ENCODE results near the gene SLC51A.
"Not testable (repeated sequence)": the region's sequence is repeated elsewhere in the genome, so short reads cannot be mapped to it uniquely, and the experiment has no call there.

SLC51A gene

DNA sequence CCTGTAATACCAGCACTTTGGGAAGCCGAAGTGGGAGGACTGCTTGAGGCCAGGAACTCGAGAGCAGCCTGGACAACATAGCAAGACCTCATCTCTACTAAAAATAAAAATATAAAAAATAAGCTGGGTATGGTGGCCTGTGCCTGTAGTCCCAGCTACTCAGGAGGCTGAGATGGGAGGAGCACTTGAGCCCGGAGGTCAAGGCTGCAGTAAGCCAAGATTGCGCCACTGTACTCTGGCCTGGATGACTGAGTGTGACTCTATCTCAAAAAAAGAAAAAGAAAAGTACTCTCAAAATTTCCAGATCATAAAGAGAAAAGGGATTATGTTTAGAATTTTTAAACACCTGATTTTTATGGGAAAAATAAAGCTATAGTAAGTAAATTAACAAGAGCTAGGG lies 24.1 kb downstream of the SLC51A start:
- TF ChIP-seq CTCF (IDR thresholded peaks at IDR 0.05; ENCODE audit: extremely low read depth, insufficient read depth, missing control alignments): no peak
- in situ Hi-C loops (cut with MboI; ENCODE audit: low pct_unique_long_range_greater_than_20kb, low sequenced_read_pairs, unreplicated experiment): no loop called here
- no peak for DNase-seq (ENCODE audit: low spot score)

GRCh38 chr3:196241704-196242103 lies 25.4 kb downstream of the SLC51A start:
- DNase-seq (ENCODE audit: low spot score): no peak
- TF ChIP-seq CTCF (IDR thresholded peaks at IDR 0.05; ENCODE audit: extremely low read depth, insufficient read depth, missing control alignments): no peak
- in situ Hi-C loops (cut with MboI; ENCODE audit: low pct_unique_long_range_greater_than_20kb, low sequenced_read_pairs, unreplicated experiment): no loop called here

GRCh38 chr3:196244166-196244565 lies 27.8 kb downstream of the SLC51A start:
- in situ Hi-C loops (cut with MboI; ENCODE audit: low pct_unique_long_range_greater_than_20kb, low sequenced_read_pairs, unreplicated experiment): not testable (repeated sequence)

GRCh38 chr3:196246612-196247308 lies 30.4 kb downstream of the SLC51A start:
- in situ Hi-C loops (cut with MboI; ENCODE audit: low pct_unique_long_range_greater_than_20kb, low sequenced_read_pairs, unreplicated experiment): no loop called here
- TF ChIP-seq CTCF (IDR thresholded peaks at IDR 0.05; ENCODE audit: extremely low read depth, insufficient read depth, missing control alignments): no peak
- DNase-seq (ENCODE audit: low spot score): no peak

More at GRCh38 chr3:196244166-196244565, 27.8 kb downstream of the SLC51A start:
- DNase-seq (ENCODE audit: low spot score): not testable (repeated sequence)

GRCh38 chr3:196251918-196252317 lies 35.6 kb downstream of the SLC51A start:
- TF ChIP-seq CTCF (IDR thresholded peaks at IDR 0.05; ENCODE audit: extremely low read depth, insufficient read depth, missing control alignments): no peak
- in situ Hi-C loops (cut with MboI; ENCODE audit: low pct_unique_long_range_greater_than_20kb, low sequenced_read_pairs, unreplicated experiment): loop anchor here (25.0 kb wide), 1 partner anchor 235 kb away; no protein-coding TSS in a partner anchor
- DNase-seq (ENCODE audit: low spot score): no peak

GRCh38 chr3:196254376-196255283 lies 38.3 kb downstream of the SLC51A start:
- no peak for DNase-seq (ENCODE audit: low spot score)
- in situ Hi-C loops (cut with MboI; ENCODE audit: low pct_unique_long_range_greater_than_20kb, low sequenced_read_pairs, unreplicated experiment): loop anchor here (25.0 kb wide), 1 partner anchor 233 kb away; no protein-coding TSS in a partner anchor
- TF ChIP-seq CTCF (IDR thresholded peaks at IDR 0.05; ENCODE audit: extremely low read depth, insufficient read depth, missing control alignments): no peak

DNA sequence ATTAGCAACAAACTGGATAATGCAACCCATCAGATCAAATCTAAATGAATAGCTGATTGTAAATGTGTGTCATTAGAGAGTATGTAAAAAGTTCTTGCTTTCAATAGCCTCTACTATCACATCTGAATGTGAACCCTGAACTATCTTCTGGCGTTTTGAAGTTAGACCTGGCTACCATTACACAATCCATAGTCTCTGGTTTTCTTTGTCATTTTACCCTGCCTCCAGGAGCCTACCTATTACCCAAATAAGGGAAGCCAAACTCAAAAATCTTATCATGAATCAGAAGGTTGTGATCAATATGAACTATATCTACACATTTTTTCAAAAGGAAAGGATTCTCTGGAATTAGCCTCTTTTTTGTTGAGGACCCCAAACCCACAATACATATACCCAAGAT lies 39.4 kb downstream of the SLC51A start:
- DNase-seq (ENCODE audit: low spot score): no peak
- in situ Hi-C loops (cut with MboI; ENCODE audit: low pct_unique_long_range_greater_than_20kb, low sequenced_read_pairs, unreplicated experiment): loop anchor here (25.0 kb wide), 1 partner anchor 232 kb away; no protein-coding TSS in a partner anchor
- no peak for TF ChIP-seq CTCF (IDR thresholded peaks at IDR 0.05; ENCODE audit: extremely low read depth, insufficient read depth, missing control alignments)

Measured in GM13977 (cell line).